HL-60 (cell line): ENCODE measurements around the gene BTBD9.

Experiments
- DNase-seq, 2 experiments: peaks; one replicate each; pipeline ENCODE4 v3.0.0-alpha.2; 2010 to 2020; ENCODE audit warnings: low read depth in 1 of 2, low spot score in 1 of 2
- H3K27ac ChIP-seq: fragments of 250-450 bp; sonication (Bioruptor Pico); replicated peaks from 2 replicates; pipeline ENCODE4 v1.5.1; 2020; ENCODE audit warnings: mild to moderate bottlenecking, moderate library complexity
- H3K27me3 ChIP-seq: fragments of 250-450 bp; sonication (Bioruptor Pico); 2 replicates; pipeline ENCODE4 v1.5.1; 2021; ENCODE audit warnings: mild to moderate bottlenecking, moderate library complexity; ENCODE audit not compliant: insufficient read depth, poor library complexity, severe bottlenecking
- H3K4me3 ChIP-seq: replicated peaks from 2 replicates; pipeline ENCODE4 v1.5.1; 2011; ENCODE audit warnings: mild to moderate bottlenecking, control low read depth, low read length; ENCODE audit not compliant: insufficient read depth
- GABPA ChIP-seq: IDR thresholded peaks from 2 replicates; pipeline ENCODE4 v1.6.1; 2012; ENCODE audit warnings: low read depth
- POLR2AphosphoS5 ChIP-seq: IDR thresholded peaks from 2 replicates; pipeline ENCODE4 v1.6.1; 2012; ENCODE audit warnings: low read depth
- SPI1 ChIP-seq: IDR thresholded peaks from 2 replicates; pipeline ENCODE4 v1.6.1; 2012; ENCODE audit warnings: low read depth, mild to moderate bottlenecking, borderline replicate concordance
- TF ChIP-seq, protein P1 (sequence below): IDR thresholded peaks from 2 replicates; pipeline ENCODE4 v1.6.1; 2012; ENCODE audit warnings: low read depth; ENCODE audit not compliant: insufficient replicate concordance
- TF ChIP-seq, protein P2 (sequence below): IDR thresholded peaks from one replicate; pipeline ENCODE4 v1.5.1; 2011; ENCODE audit warnings: low read length, control low read depth, inconsistent platforms; ENCODE audit not compliant: insufficient read depth

BTBD9 gene

GRCh38 chr6:38182426-38182825, 457.3 kb downstream of the BTBD9 start:
- Histone ChIP-seq H3K27me3 (no peaks in the 10 kb centered on the region), H3K4me3 (no peak overlapping the region), H3K27ac (no peak overlapping the region)
- TF ChIP-seq SPI1, result peak; percentile 36; the same call in 1 of the 2 replicates
- no peak for TF ChIP-seq GABPA
- DNase-seq, result no peak

DNA sequence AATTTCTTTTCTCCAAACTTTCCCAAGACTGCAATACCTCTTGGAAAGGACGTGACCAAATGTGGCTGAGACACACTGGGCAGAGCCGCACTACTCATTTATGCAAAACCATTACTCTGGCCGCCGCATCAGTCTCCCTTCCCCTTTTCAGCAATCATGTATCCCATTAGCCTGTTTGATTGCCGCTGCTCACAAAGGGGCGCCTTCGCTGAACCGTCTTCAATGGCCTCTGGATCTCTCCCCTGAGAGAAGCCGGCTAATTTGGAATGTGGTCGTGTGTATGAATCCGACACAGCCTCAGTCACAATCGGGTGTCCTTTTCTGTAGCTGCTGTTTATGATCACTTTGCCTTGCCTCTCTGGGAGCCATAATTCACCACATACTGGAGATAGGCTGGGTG, 459.1 kb downstream of the BTBD9 start:
- Histone ChIP-seq H3K4me3 (no peak overlapping the region), H3K27ac (no peak overlapping the region), H3K27me3 (no peaks in the 10 kb centered on the region)
- TF ChIP-seq GABPA (no peak), SPI1 (no peak), POLR2AphosphoS5 (no peak)
- TF ChIP-seq, protein P1, sequence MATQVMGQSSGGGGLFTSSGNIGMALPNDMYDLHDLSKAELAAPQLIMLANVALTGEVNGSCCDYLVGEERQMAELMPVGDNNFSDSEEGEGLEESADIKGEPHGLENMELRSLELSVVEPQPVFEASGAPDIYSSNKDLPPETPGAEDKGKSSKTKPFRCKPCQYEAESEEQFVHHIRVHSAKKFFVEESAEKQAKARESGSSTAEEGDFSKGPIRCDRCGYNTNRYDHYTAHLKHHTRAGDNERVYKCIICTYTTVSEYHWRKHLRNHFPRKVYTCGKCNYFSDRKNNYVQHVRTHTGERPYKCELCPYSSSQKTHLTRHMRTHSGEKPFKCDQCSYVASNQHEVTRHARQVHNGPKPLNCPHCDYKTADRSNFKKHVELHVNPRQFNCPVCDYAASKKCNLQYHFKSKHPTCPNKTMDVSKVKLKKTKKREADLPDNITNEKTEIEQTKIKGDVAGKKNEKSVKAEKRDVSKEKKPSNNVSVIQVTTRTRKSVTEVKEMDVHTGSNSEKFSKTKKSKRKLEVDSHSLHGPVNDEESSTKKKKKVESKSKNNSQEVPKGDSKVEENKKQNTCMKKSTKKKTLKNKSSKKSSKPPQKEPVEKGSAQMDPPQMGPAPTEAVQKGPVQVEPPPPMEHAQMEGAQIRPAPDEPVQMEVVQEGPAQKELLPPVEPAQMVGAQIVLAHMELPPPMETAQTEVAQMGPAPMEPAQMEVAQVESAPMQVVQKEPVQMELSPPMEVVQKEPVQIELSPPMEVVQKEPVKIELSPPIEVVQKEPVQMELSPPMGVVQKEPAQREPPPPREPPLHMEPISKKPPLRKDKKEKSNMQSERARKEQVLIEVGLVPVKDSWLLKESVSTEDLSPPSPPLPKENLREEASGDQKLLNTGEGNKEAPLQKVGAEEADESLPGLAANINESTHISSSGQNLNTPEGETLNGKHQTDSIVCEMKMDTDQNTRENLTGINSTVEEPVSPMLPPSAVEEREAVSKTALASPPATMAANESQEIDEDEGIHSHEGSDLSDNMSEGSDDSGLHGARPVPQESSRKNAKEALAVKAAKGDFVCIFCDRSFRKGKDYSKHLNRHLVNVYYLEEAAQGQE, result no peak
- TF ChIP-seq, protein P2, sequence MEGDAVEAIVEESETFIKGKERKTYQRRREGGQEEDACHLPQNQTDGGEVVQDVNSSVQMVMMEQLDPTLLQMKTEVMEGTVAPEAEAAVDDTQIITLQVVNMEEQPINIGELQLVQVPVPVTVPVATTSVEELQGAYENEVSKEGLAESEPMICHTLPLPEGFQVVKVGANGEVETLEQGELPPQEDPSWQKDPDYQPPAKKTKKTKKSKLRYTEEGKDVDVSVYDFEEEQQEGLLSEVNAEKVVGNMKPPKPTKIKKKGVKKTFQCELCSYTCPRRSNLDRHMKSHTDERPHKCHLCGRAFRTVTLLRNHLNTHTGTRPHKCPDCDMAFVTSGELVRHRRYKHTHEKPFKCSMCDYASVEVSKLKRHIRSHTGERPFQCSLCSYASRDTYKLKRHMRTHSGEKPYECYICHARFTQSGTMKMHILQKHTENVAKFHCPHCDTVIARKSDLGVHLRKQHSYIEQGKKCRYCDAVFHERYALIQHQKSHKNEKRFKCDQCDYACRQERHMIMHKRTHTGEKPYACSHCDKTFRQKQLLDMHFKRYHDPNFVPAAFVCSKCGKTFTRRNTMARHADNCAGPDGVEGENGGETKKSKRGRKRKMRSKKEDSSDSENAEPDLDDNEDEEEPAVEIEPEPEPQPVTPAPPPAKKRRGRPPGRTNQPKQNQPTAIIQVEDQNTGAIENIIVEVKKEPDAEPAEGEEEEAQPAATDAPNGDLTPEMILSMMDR, result no peak
- no peak for DNase-seq

GRCh38 chr6:38179794-38180430, 459.8 kb downstream of the BTBD9 start:
- Histone ChIP-seq H3K4me3 (no peak overlapping the region), H3K27me3 (no peaks in the 10 kb centered on the region), H3K27ac (no peak overlapping the region)
- DNase-seq, result no peak
- TF ChIP-seq, protein P1, result no peak
- TF ChIP-seq SPI1 (no peak), POLR2AphosphoS5 (no peak)

DNA sequence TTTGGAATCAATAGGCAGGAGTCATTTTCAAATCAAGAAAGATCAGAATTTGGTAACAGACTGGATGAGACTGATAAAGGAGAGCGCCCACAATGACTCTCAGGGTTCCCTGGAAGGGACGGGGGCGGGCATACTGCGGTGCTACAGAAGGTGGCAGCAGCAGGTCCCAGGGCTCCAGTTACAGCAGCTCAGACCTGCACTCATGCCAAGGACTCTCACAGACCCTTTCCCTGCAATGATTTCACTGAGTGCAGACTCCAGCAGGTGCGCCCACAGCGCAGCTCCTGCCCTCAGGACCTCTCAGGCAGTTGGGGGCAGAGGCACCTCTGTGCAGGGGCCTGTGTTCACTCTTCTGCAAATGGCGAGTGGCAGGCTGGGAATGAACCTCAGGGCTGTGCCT, 460.4 kb downstream of the BTBD9 start:
- Histone ChIP-seq H3K27ac (no peak overlapping the region), H3K27me3 (no peaks in the 10 kb centered on the region), H3K4me3 (no peak overlapping the region)
- TF ChIP-seq, protein P1, result no peak
- no peak for TF ChIP-seq SPI1
- TF ChIP-seq GABPA, result no peak
- TF ChIP-seq, protein P2, result no peak
- no peak for TF ChIP-seq POLR2AphosphoS5
- DNase-seq, result no peak
